ENCODE data around the gene TIMM21. TPM values are rescaled to one million over a fixed set of nuclear protein-coding genes. Genes with fewer than 3 reads are reported as not detected.

The TIMM21 gene
- 28.1 and 29.0 TPM in 2 replicates for total RNA-seq

GRCh38 chr18:74147779-74148542, at the start of gene TIMM21, which contains the start of gene FBXO15:
Gene TIMM21 (plus strand): TSS chr18:74148523. CDS start chr18:74148809, 286 bp downstream.
Gene FBXO15 (minus strand): TSS chr18:74147834. CDS start chr18:74147785, 49 bp downstream.
- intact Hi-C loops (cut with micrococcal nuclease), result loop anchor here (1.0 to 5.0 kb wide), 13 partner anchors 48 to 1062 kb away; partner anchors contain the start of genes TSHZ1 and ZNF407

- intact Hi-C loops (cut with micrococcal nuclease), result no loop called here
Measured at GRCh38 chr18:74108460-74108859, 39.9 kb upstream of the TIMM21 start.

- intact Hi-C loops (cut with micrococcal nuclease), result no loop called here
Measured at GRCh38 chr18:74110149-74110548, 38.2 kb upstream of the TIMM21 start.

- intact Hi-C loops (cut with micrococcal nuclease), result no loop called here
Measured at GRCh38 chr18:74110976-74111375, 37.3 kb upstream of the TIMM21 start.

GRCh38 chr18:74113711-74114110, 34.6 kb upstream of the TIMM21 start:
- intact Hi-C loops (cut with micrococcal nuclease), result no loop called here

- intact Hi-C loops (cut with micrococcal nuclease), result no loop called here
Measured at GRCh38 chr18:74114116-74114515, 34.2 kb upstream of the TIMM21 start.

- intact Hi-C loops (cut with micrococcal nuclease), result no loop called here
Measured at GRCh38 chr18:74115046-74115445, 33.3 kb upstream of the TIMM21 start.

GRCh38 chr18:74116633-74117554, 31.4 kb upstream of the TIMM21 start:
- intact Hi-C loops (cut with micrococcal nuclease), result loop anchor here (1.0 to 2.0 kb wide), 5 partner anchors 35 to 1354 kb away; no protein-coding TSS in a partner anchor

GRCh38 chr18:74123200-74123599, 25.1 kb upstream of the TIMM21 start:
- intact Hi-C loops (cut with micrococcal nuclease), result no loop called here

- intact Hi-C loops (cut with micrococcal nuclease), result no loop called here
Measured at GRCh38 chr18:74124642-74125041, 23.7 kb upstream of the TIMM21 start.

- intact Hi-C loops (cut with micrococcal nuclease), result no loop called here
Measured at GRCh38 chr18:74126684-74127655, 21.4 kb upstream of the TIMM21 start.

- intact Hi-C loops (cut with micrococcal nuclease), result no loop called here
Measured at GRCh38 chr18:74128159-74128558, 20.2 kb upstream of the TIMM21 start.

- intact Hi-C loops (cut with micrococcal nuclease), result no loop called here
Measured at GRCh38 chr18:74131124-74131523, 17.2 kb upstream of the TIMM21 start.

- intact Hi-C loops (cut with micrococcal nuclease), result no loop called here
Measured at GRCh38 chr18:74132201-74132600, 16.1 kb upstream of the TIMM21 start.

GRCh38 chr18:74137920-74138538, 10.3 kb upstream of the TIMM21 start:
- intact Hi-C loops (cut with micrococcal nuclease), result no loop called here

- intact Hi-C loops (cut with micrococcal nuclease), result no loop called here
Measured at GRCh38 chr18:74139411-74139810, 8.9 kb upstream of the TIMM21 start.

GRCh38 chr18:74139888-74140287, 8.4 kb upstream of the TIMM21 start:
- intact Hi-C loops (cut with micrococcal nuclease), result no loop called here

- intact Hi-C loops (cut with micrococcal nuclease), result no loop called here
Measured at GRCh38 chr18:74140582-74140981, 7.7 kb upstream of the TIMM21 start.

- intact Hi-C loops (cut with micrococcal nuclease), result no loop called here
Measured at GRCh38 chr18:74141667-74142066, 6.7 kb upstream of the TIMM21 start.

- intact Hi-C loops (cut with micrococcal nuclease), result no loop called here
Measured at GRCh38 chr18:74142252-74142651, 6.1 kb upstream of the TIMM21 start.
